Astrocyte (in vitro differentiated cells and primary cell): Measurements from ENCODE around the gene GHRL. TPM values are rescaled to one million over a fixed set of nuclear protein-coding genes. Genes with fewer than 3 reads are reported as not detected.

Source experiments
- DNase-seq: peaks from one replicate; pipeline ENCODE4 v3.0.0-alpha.2; 2010; ENCODE audit warnings: low read depth
- FAIRE-seq: peaks from 2 replicates; lab custom pipeline; 2011; peaks lifted over from hg19 to GRCh38; lab: Jason Lieb, UNC
- H2AFZ ChIP-seq: 2 replicates; pipeline ENCODE4 v1.6.0; 2012; ENCODE audit warnings: low read depth, low read length, inconsistent platforms
- H3K27ac ChIP-seq: 2 replicates; pipeline ENCODE4 v1.5.1; 2011; ENCODE audit warnings: low read depth, low read length, inconsistent platforms
- H3K27me3 ChIP-seq: 2 replicates; pipeline ENCODE4 v1.6.0; 2011; ENCODE audit warnings: low read length, inconsistent platforms; ENCODE audit not compliant: insufficient read depth
- H3K36me3 ChIP-seq: 2 replicates; pipeline ENCODE4 v1.5.1; 2011; ENCODE audit warnings: low read length, inconsistent platforms; ENCODE audit not compliant: insufficient read depth
- H3K4me1 ChIP-seq: 2 replicates; pipeline ENCODE4 v1.5.1; 2011; ENCODE audit warnings: low read length, inconsistent platforms; ENCODE audit not compliant: insufficient read depth
- H3K4me2 ChIP-seq: 2 replicates; pipeline ENCODE4 v1.6.0; 2012; ENCODE audit warnings: low read length, inconsistent platforms
- H3K4me3 ChIP-seq: 2 replicates; pipeline ENCODE4 v1.5.1; 2011; ENCODE audit warnings: low read depth, mild to moderate bottlenecking, low read length, inconsistent platforms; ENCODE audit not compliant: insufficient read depth
- H3K79me2 ChIP-seq: 2 replicates; pipeline ENCODE4 v1.6.0; 2012; ENCODE audit warnings: mild to moderate bottlenecking, low read length, inconsistent platforms; ENCODE audit not compliant: insufficient read depth
- H3K9ac ChIP-seq: 2 replicates; pipeline ENCODE4 v1.6.0; 2012; ENCODE audit warnings: mild to moderate bottlenecking, low read length, inconsistent platforms
- H3K9me3 ChIP-seq: 2 replicates; pipeline ENCODE4 v1.5.1; 2012; ENCODE audit warnings: low read depth, mild to moderate bottlenecking, low read length, inconsistent platforms; ENCODE audit not compliant: insufficient read depth
- H4K20me1 ChIP-seq: 2 replicates; pipeline ENCODE4 v1.6.0; 2012; ENCODE audit warnings: low read length, inconsistent platforms; ENCODE audit not compliant: insufficient read depth
- H3K27ac Mint-ChIP-seq: one replicate; pipeline ENCODE4 v1.8.0; 2021; ENCODE audit warnings: mild to moderate bottlenecking, mixed read lengths; ENCODE audit not compliant: unreplicated experiment
- H3K27me3 Mint-ChIP-seq: one replicate; pipeline ENCODE4 v1.8.0; 2021; ENCODE audit warnings: low read depth, mixed read lengths; ENCODE audit not compliant: unreplicated experiment
- H3K36me3 Mint-ChIP-seq: one replicate; pipeline ENCODE4 v1.8.0; 2021; ENCODE audit warnings: low read depth, mixed read lengths; ENCODE audit not compliant: unreplicated experiment
- H3K4me1 Mint-ChIP-seq: one replicate; pipeline ENCODE4 v1.8.0; 2021; ENCODE audit warnings: low read depth, mixed read lengths; ENCODE audit not compliant: unreplicated experiment
- H3K4me3 Mint-ChIP-seq: one replicate; pipeline ENCODE4 v1.8.0; 2021; ENCODE audit warnings: mild to moderate bottlenecking, moderate library complexity, mixed read lengths; ENCODE audit not compliant: unreplicated experiment
- H3K9me3 Mint-ChIP-seq: one replicate; pipeline ENCODE4 v1.8.0; 2021; ENCODE audit warnings: mild to moderate bottlenecking, mixed read lengths; ENCODE audit not compliant: unreplicated experiment
- CTCF ChIP-seq: IDR thresholded peaks from 2 replicates; pipeline ENCODE4 v1.5.1; 2011; ENCODE audit warnings: low read depth, mild to moderate bottlenecking, inconsistent platforms, low read length, moderate library complexity; ENCODE audit not compliant: insufficient read depth
- EZH2 ChIP-seq: IDR thresholded peaks from 2 replicates; pipeline ENCODE4 v1.6.1; 2012; ENCODE audit warnings: mild to moderate bottlenecking, low read length, inconsistent platforms; ENCODE audit not compliant: insufficient read depth
- total RNA-seq: library from RNA; stranded (reverse); gene quantifications from 2 replicates; pipeline ENCODE4 v1.2.1, GENCODE V29; 2021

GHRL gene
- total RNA-seq, 1 donor from 2014 or later: not detected

GRCh38 chr3:10287936-10288574, 4.7 kb downstream of the GHRL start:
- no peak overlapping the region for H3K27ac Mint-ChIP-seq
- FAIRE-seq: no peak
- no peak overlapping the region for H3K27ac ChIP-seq
- H3K9me3 Mint-ChIP-seq: no peaks in the 10 kb centered on the region
- H3K4me1 Mint-ChIP-seq: peaks cover 27% of the 10 kb centered on the region
- no peak overlapping the region for H3K9ac ChIP-seq
- no peak overlapping the region for H3K4me3 ChIP-seq
- H3K4me1 ChIP-seq: peaks cover 17% of the 10 kb centered on the region
- H3K27me3 Mint-ChIP-seq: no peaks in the 10 kb centered on the region
- no peak for DNase-seq
- H3K27me3 ChIP-seq: no peaks in the 10 kb centered on the region
- no peak for TF ChIP-seq CTCF
- no peak for TF ChIP-seq EZH2
- H3K79me2 ChIP-seq: no peaks in the 10 kb centered on the region
- peaks cover 25% of the 10 kb centered on the region for H3K36me3 Mint-ChIP-seq
- H4K20me1 ChIP-seq: peaks cover 8% of the 10 kb centered on the region
- H2AFZ ChIP-seq: no peak overlapping the region
- H3K9me3 ChIP-seq: no peaks in the 10 kb centered on the region
- peaks cover 11% of the 10 kb centered on the region for H3K36me3 ChIP-seq
- no peak overlapping the region for H3K4me2 ChIP-seq
- no peak overlapping the region for H3K4me3 Mint-ChIP-seq

- Mint-ChIP-seq H3K9me3 (no peaks in the 10 kb centered on the region), H3K27ac (peak overlapping the region; percentile 15), H3K4me1 (peaks cover 31% of the 10 kb centered on the region), H3K27me3 (no peaks in the 10 kb centered on the region), H3K36me3 (peaks cover 16% of the 10 kb centered on the region), H3K4me3 (no peak overlapping the region)
- Histone ChIP-seq H2AFZ (no peak overlapping the region), H3K4me3 (no peak overlapping the region), H3K27me3 (no peaks in the 10 kb centered on the region), H3K4me2 (peak overlapping the region; percentile 36), H3K9ac (peak overlapping the region; percentile 24), H3K4me1 (peaks cover 16% of the 10 kb centered on the region), H3K9me3 (no peaks in the 10 kb centered on the region), H3K27ac (peak overlapping the region; percentile 6), H3K36me3 (peaks cover 14% of the 10 kb centered on the region), H3K79me2 (no peaks in the 10 kb centered on the region), H4K20me1 (peaks cover 4% of the 10 kb centered on the region)
- TF ChIP-seq EZH2 (no peak), CTCF (peak; percentile 53)
- peak; percentile 68 for DNase-seq
- no peak for FAIRE-seq
These were observed 6.0 kb downstream of the GHRL start for GRCh38 chr3:10286596-10287295.

DNA sequence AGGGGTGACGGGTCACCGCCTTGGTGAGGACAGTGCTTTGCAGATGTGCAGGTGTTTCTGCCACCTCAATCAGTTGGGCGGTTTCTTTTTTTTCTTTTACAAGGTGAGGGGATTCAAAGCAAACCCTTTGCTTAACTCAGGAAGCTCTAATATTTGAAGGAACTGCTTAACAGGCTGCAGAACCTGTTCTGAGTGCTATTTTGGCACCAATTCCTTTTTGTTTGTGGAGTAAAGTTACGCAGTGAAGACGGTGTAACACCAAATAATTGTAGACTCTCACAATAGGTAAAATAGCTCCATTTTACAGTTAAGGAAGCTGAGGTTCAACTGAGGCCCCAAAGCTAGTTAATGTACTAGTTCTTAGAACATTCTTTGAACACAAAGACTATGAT, 6.6 kb downstream of the GHRL start:
- Histone ChIP-seq H3K79me2 (no peaks in the 10 kb centered on the region), H3K9me3 (no peaks in the 10 kb centered on the region), H3K27me3 (no peaks in the 10 kb centered on the region), H3K4me1 (peaks cover 16% of the 10 kb centered on the region), H3K9ac (no peak overlapping the region), H3K4me2 (no peak overlapping the region), H3K27ac (no peak overlapping the region), H4K20me1 (peaks cover 4% of the 10 kb centered on the region), H3K4me3 (no peak overlapping the region), H3K36me3 (peaks cover 14% of the 10 kb centered on the region), H2AFZ (no peak overlapping the region)
- DNase-seq (no peak), FAIRE-seq (no peak)
- Mint-ChIP-seq H3K4me3 (peak overlapping the region; percentile 2), H3K9me3 (no peaks in the 10 kb centered on the region), H3K36me3 (peaks cover 16% of the 10 kb centered on the region), H3K27me3 (no peaks in the 10 kb centered on the region), H3K4me1 (peaks cover 31% of the 10 kb centered on the region), H3K27ac (no peak overlapping the region)
- no peak for TF ChIP-seq EZH2
- no peak for TF ChIP-seq CTCF
